Body of pancreas (tissue), 4 donors: ENCODE data around the gene SPATA16. TPM values are rescaled to one million over a fixed set of nuclear protein-coding genes. Genes with fewer than 3 reads are reported as not detected.

Experiments used
- ATAC-seq: fragments of 150-250 bp; one replicate; pipeline ENCODE4 v1.9.1; 2016
- DNase-seq, 4 donors: peaks; one replicate each; pipeline ENCODE4 v3.0.0-alpha.2; 2019
- H3K27ac ChIP-seq, 4 donors: fragments of 200-600 bp; sonication (generic); 1 replicate in 3 of 4; 2 replicates in 1 of 4; pipeline versions ENCODE4 v1.5.1 to v1.6.1; 2016 to 2019; ENCODE audit warnings: mild to moderate bottlenecking in 1 of 4, mixed read lengths in 1 of 4, moderate library complexity in 1 of 4
- H3K27me3 ChIP-seq, 2 donors: fragments of 200-600 bp; sonication (generic); one replicate each; pipeline ENCODE4 v1.6.0; 2016; ENCODE audit warnings: mild to moderate bottlenecking in 1 of 2
- H3K36me3 ChIP-seq, 2 donors: fragments of 200-600 bp; sonication (generic); replicated peaks in 1 of 2; 2 replicates each; pipeline ENCODE4 v1.5.1; 2016; ENCODE audit warnings: low read depth in 2 of 2; ENCODE audit not compliant: insufficient read depth in 1 of 2
- H3K4me1 ChIP-seq: fragments of 200-600 bp; sonication (generic); one replicate; pipeline ENCODE4 v1.6.0; 2016
- H3K4me3 ChIP-seq, 2 donors: fragments of 200-600 bp; sonication (generic); 1 replicate in 1 of 2; 2 replicates in 1 of 2; pipeline ENCODE4 v1.5.1; 2016 to 2019
- H3K9me3 ChIP-seq, 3 donors: fragments of 200-600 bp; sonication (generic); 1 replicate in 2 of 3; 2 replicates in 1 of 3; pipeline ENCODE4 v1.5.1; 2016
- CTCF ChIP-seq, 7 experiments: fragments of 450-650 bp in 4 of 7; fragments of 200-600 bp in 3 of 7; sonication (generic) in 3 of 7; IDR thresholded peaks; one replicate each; pipeline ENCODE4 v1.5.1; 2016 to 2019; ENCODE audit warnings: antibody characterized with exemption in 7 of 7
- POLR2A ChIP-seq, 3 donors: fragments of 450-650 bp; IDR thresholded peaks; one replicate each; pipeline ENCODE4 v1.6.1; 2016; ENCODE audit warnings: antibody characterized with exemption in 3 of 3, mild to moderate bottlenecking in 2 of 3
- WGBS, 2 donors: methylation state at CpG; one replicate each; pipeline ENCODE4 v1.1.5; 2017; 5-methylcytosine and 5-hydroxymethylcytosine counted together
- intact Hi-C: fragments of 100-400 bp; cut with DNase I; formaldehyde crosslinking; loops from one replicate; pipeline ENCODE4 v1.15.1; 2023
- total RNA-seq, 2 donors: library from RNA; depleted of rRNA; stranded (reverse); fragments of >200 nt; gene quantifications; one replicate each; pipeline ENCODE4 v1.1.0, GENCODE V29; 2016

SPATA16 gene
- total RNA-seq, 2 donors from 2014 or later, result not detected

GRCh38 chr3:173006006-173006405 lies 135.0 kb downstream of the SPATA16 start:
- TF ChIP-seq POLR2A (IDR thresholded peaks at IDR 0.05), result no peak
- TF ChIP-seq CTCF (IDR thresholded peaks at IDR 0.05), result no peak
- intact Hi-C loops, result no loop called here
- no peaks in the 10 kb centered on the region for H3K9me3 ChIP-seq
- peaks cover 5% of the 10 kb centered on the region for H3K4me1 ChIP-seq
- DNase-seq, result no peak
- H3K27me3 ChIP-seq, result no peaks in the 10 kb centered on the region
- H3K36me3 ChIP-seq, result no peaks in the 10 kb centered on the region
- no peak overlapping the region for H3K4me3 ChIP-seq
- no peak for ATAC-seq
- H3K27ac ChIP-seq, result no peak overlapping the region

- DNase-seq, result no peak
- Histone ChIP-seq H3K4me1 (peaks cover 5% of the 10 kb centered on the region), H3K27me3 (no peaks in the 10 kb centered on the region), H3K27ac (no peak overlapping the region), H3K4me3 (no peak overlapping the region), H3K9me3 (no peaks in the 10 kb centered on the region), H3K36me3 (no peaks in the 10 kb centered on the region)
- WGBS, 2 donors, result 76 to 82% methylated on average over 6 of the region's 6 CpGs
- intact Hi-C loops, result no loop called here
- ATAC-seq, result no peak
- TF ChIP-seq POLR2A (IDR thresholded peaks at IDR 0.05), result no peak
- no peak for TF ChIP-seq CTCF (IDR thresholded peaks at IDR 0.05)
Observed at GRCh38 chr3:173004681-173005080, 136.4 kb downstream of the SPATA16 start.

DNA sequence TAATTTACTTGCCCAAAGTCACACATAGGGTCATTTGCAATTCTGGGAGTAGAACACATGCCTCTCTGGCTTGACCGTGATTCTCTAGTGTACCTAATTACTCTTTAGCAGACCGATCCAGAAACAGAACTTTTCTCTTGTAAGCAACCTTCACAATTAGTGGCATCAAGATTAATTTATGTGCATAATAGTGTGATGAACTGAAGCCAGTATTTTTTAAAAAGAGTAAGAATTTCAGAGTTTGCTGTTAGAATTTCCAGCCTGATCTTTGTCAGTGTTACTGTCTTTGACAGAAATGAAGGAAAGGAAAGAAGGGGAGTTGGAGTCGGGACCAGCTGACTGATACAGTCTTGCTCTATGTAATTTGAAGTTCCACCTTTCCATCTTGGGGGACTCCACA lies 137.1 kb downstream of the SPATA16 start:
- no peak for ATAC-seq

DNA sequence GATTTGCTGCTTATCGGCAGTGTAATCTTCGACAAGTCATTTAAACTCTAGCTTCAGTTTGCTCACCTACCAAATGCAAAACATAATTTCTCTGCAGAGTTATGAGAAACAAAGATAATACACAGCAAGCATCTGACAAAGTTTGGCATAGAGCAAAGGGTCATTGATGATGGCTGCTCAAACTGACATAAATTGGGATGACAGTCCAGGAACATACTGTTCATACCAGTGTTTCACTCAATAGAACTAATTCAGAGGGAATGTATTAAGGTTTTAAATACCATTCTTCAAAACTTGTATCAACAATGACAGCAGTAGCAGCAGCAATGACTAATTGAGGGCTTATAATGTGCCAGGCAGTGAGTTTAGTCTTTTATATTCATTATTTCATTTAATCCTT lies 137.6 kb downstream of the SPATA16 start:
- no peaks in the 10 kb centered on the region for H3K27me3 ChIP-seq
- TF ChIP-seq POLR2A (IDR thresholded peaks at IDR 0.05) (no peak), CTCF (IDR thresholded peaks at IDR 0.05) (no peak)
- DNase-seq (no peak), ATAC-seq (no peak)
- 47 to 57% methylated on average over 2 of the region's 2 CpGs for WGBS, 2 donors
- no peak overlapping the region for H3K4me3 ChIP-seq
- no peaks in the 10 kb centered on the region for H3K36me3 ChIP-seq
- intact Hi-C loops, result no loop called here
- no peaks in the 10 kb centered on the region for H3K9me3 ChIP-seq
- H3K4me1 ChIP-seq, result peaks cover 5% of the 10 kb centered on the region
- H3K27ac ChIP-seq, result no peak overlapping the region

More for the DNA sequence above, 137.1 kb downstream of the SPATA16 start:
- Histone ChIP-seq H3K36me3 (no peaks in the 10 kb centered on the region), H3K4me1 (peaks cover 5% of the 10 kb centered on the region), H3K4me3 (no peak overlapping the region), H3K9me3 (no peaks in the 10 kb centered on the region), H3K27ac (no peak overlapping the region), H3K27me3 (no peaks in the 10 kb centered on the region)
- WGBS, 2 donors, result 76 to 83% methylated on average over 3 of the region's 3 CpGs
- DNase-seq, result no peak
- TF ChIP-seq CTCF (IDR thresholded peaks at IDR 0.05) (no peak), POLR2A (IDR thresholded peaks at IDR 0.05) (no peak)
- intact Hi-C loops, result no loop called here

- ATAC-seq, result no peak
- no peak for TF ChIP-seq POLR2A (IDR thresholded peaks at IDR 0.05)
- TF ChIP-seq CTCF (IDR thresholded peaks at IDR 0.05), result no peak
- intact Hi-C loops, result no loop called here
- Histone ChIP-seq H3K27me3 (no peaks in the 10 kb centered on the region), H3K36me3 (no peaks in the 10 kb centered on the region), H3K9me3 (no peaks in the 10 kb centered on the region), H3K27ac (no peak overlapping the region), H3K4me1 (no peaks in the 10 kb centered on the region), H3K4me3 (no peak overlapping the region)
- DNase-seq, result no peak
Observed at GRCh38 chr3:173001622-173002021, 139.4 kb downstream of the SPATA16 start.
